Fibroblast of the aortic adventitia (primary cell): ENCODE results near the gene IRF7. TPM values are rescaled to one million over a fixed set of nuclear protein-coding genes. Genes with fewer than 3 reads are reported as not detected.

Experiments
- DNase-seq: peaks from one replicate; pipeline ENCODE4 v3.0.0-alpha.2; 2010; ENCODE audit warnings: low read depth
- H3K4me3 ChIP-seq: 2 replicates; pipeline ENCODE4 v1.5.1; 2011; ENCODE audit warnings: low read depth, mild to moderate bottlenecking, control low read depth, low read length, moderate library complexity
- CTCF ChIP-seq: IDR thresholded peaks from 2 replicates; pipeline ENCODE4 v1.5.1; 2011; ENCODE audit warnings: mild to moderate bottlenecking, low read length, control low read depth, inconsistent platforms; ENCODE audit not compliant: insufficient read depth
- small RNA-seq: library from RNA; depleted of rRNA; stranded (forward); fragments of <200 nt; gene quantifications from one replicate; pipeline ENCODE3, GENCODE V24; 2012
- total RNA-seq: library from RNA; depleted of rRNA; stranded (reverse); fragments of >200 nt; gene quantifications from 2 replicates; pipeline ENCODE4 v1.2.3, GENCODE V29; 2012; ENCODE audit warnings: low replicate concordance

IRF7 gene
- total RNA-seq, 1 donor = 6.8 TPM

GRCh38 chr11:563066-563811 is 52.5 kb downstream of the IRF7 start:
- no peak overlapping the region for H3K4me3 ChIP-seq
- no peak for DNase-seq
- no peak for TF ChIP-seq CTCF

Small RNA genes lying within 50 kb of the gene (small RNA-seq; reads per million reads assigned to genes)
- gene MIR210 = 45.2 reads per million, percentile 97 among the genes with 10 or more reads in this experiment

Other genes with a start within 250 kb of the IRF7 start
- gene B4GALNT4, start 246.5 kb downstream of the IRF7 start, total RNA-seq = 1.5 and 1.9 TPM in 2 replicates
- 1.3 and 5.6 TPM in 2 replicates for gene PKP3, start 221.7 kb downstream of the IRF7 start, total RNA-seq
- gene SIGIRR, start 201.0 kb downstream of the IRF7 start, total RNA-seq = 30.4 and 38.7 TPM in 2 replicates
- not detected in 2 replicates for gene ANO9, start 173.9 kb downstream of the IRF7 start, total RNA-seq
- gene PTDSS2, start 165.7 kb downstream of the IRF7 start, total RNA-seq = 28.7 and 51.6 TPM in 2 replicates
- 388 and 436 TPM in 2 replicates for gene RNH1, start 108.7 kb downstream of the IRF7 start, total RNA-seq
- 34.6 and 44.4 TPM in 2 replicates for gene HRAS, start 80.4 kb downstream of the IRF7 start, total RNA-seq
- 0.45 and 1.2 TPM in 2 replicates for gene LRRC56, start 78.4 kb downstream of the IRF7 start, total RNA-seq
- gene LMNTD2, start 55.2 kb downstream of the IRF7 start, total RNA-seq = 0.36 TPM in 1 of 2 replicates, not detected in the other
- gene RASSF7, start 55.0 kb downstream of the IRF7 start, total RNA-seq = 1.6 and 2.5 TPM in 2 replicates
- gene PHRF1, start 39.5 kb downstream of the IRF7 start, total RNA-seq = 27.6 and 37.5 TPM in 2 replicates
- not detected in 2 replicates for gene CDHR5, start 9.0 kb upstream of the IRF7 start, total RNA-seq
- gene SCT, start 11.2 kb upstream of the IRF7 start, total RNA-seq = not detected in 2 replicates
- gene DRD4, start 21.3 kb upstream of the IRF7 start, total RNA-seq = 0.09 and 0.16 TPM in 2 replicates
- gene DEAF1, start 79.3 kb upstream of the IRF7 start, total RNA-seq = 26.7 and 40.0 TPM in 2 replicates
- gene TMEM80, start 79.9 kb upstream of the IRF7 start, total RNA-seq = 3.6 and 9.4 TPM in 2 replicates
- gene EPS8L2, start 90.3 kb upstream of the IRF7 start, total RNA-seq = 47.9 and 49.2 TPM in 2 replicates
- gene TALDO1, start 131.5 kb upstream of the IRF7 start, total RNA-seq = 123 and 146 TPM in 2 replicates
- 40.6 and 53.4 TPM in 2 replicates for gene GATD1, start 161.5 kb upstream of the IRF7 start, total RNA-seq
- 0.65 and 1.2 TPM in 2 replicates for gene CEND1, start 174.1 kb upstream of the IRF7 start, total RNA-seq
- gene SLC25A22, start 182.3 kb upstream of the IRF7 start, total RNA-seq = 16.7 and 17.6 TPM in 2 replicates
- 6.3 and 8.8 TPM in 2 replicates for gene PIDD1, start 189.3 kb upstream of the IRF7 start, total RNA-seq
- gene RPLP2, start 194.0 kb upstream of the IRF7 start, total RNA-seq = 99.4 and 841 TPM in 2 replicates
- 20.0 and 27.7 TPM in 2 replicates for gene PNPLA2, start 203.0 kb upstream of the IRF7 start, total RNA-seq
- 1.3 and 1.8 TPM in 2 replicates for gene CRACR2B, start 212.0 kb upstream of the IRF7 start, total RNA-seq
- 159 and 311 TPM in 2 replicates for gene CD151, start 217.0 kb upstream of the IRF7 start, total RNA-seq
- gene POLR2L, start 226.6 kb upstream of the IRF7 start, total RNA-seq = 61.7 and 135 TPM in 2 replicates
- gene TSPAN4, start 226.9 kb upstream of the IRF7 start, total RNA-seq = 164 and 252 TPM in 2 replicates